Measurements from ENCODE around the gene ST3GAL4.
"Not testable (repeated sequence)": the region's sequence is repeated elsewhere in the genome, so short reads cannot be mapped to it uniquely, and the experiment has no call there.

The ST3GAL4 gene

GRCh38 chr11:126345283-126345682, 10.2 kb upstream of the ST3GAL4 start:
- no peak for TF ChIP-seq CTCF (IDR thresholded peaks at IDR 0.05; ENCODE audit: insufficient read depth, low read length, poor library complexity, severe bottlenecking)
- H3K36me3 ChIP-seq (ENCODE audit: control insufficient read depth, insufficient read depth, low read length): peaks cover 32% of the 10 kb centered on the region
- no peaks in the 10 kb centered on the region for H3K27me3 ChIP-seq (replicated peaks; ENCODE audit: control insufficient read depth, insufficient read depth, low read length)
- no peak for DNase-seq (ENCODE audit: extremely low read depth, insufficient read length)
- no peak overlapping the region for H3K4me3 ChIP-seq (replicated peaks; ENCODE audit: low read depth, low read length)

- no peak overlapping the region for H3K4me3 ChIP-seq (replicated peaks; ENCODE audit: low read depth, low read length)
Measured at GRCh38 chr11:126345759-126346585, 9.5 kb upstream of the ST3GAL4 start.

GRCh38 chr11:126346586-126346940, 8.9 kb upstream of the ST3GAL4 start:
- H3K4me3 ChIP-seq (replicated peaks; ENCODE audit: low read depth, low read length): no peak overlapping the region
- DNase-seq (ENCODE audit: extremely low read depth, insufficient read length): no peak
- TF ChIP-seq CTCF (IDR thresholded peaks at IDR 0.05; ENCODE audit: insufficient read depth, low read length, poor library complexity, severe bottlenecking): no peak
- peaks cover 31% of the 10 kb centered on the region for H3K36me3 ChIP-seq (ENCODE audit: control insufficient read depth, insufficient read depth, low read length)
- H3K27me3 ChIP-seq (replicated peaks; ENCODE audit: control insufficient read depth, insufficient read depth, low read length): no peaks in the 10 kb centered on the region

More at GRCh38 chr11:126345759-126346585, 9.5 kb upstream of the ST3GAL4 start:
- Histone ChIP-seq H3K36me3 (ENCODE audit: control insufficient read depth, insufficient read depth, low read length) (peaks cover 31% of the 10 kb centered on the region), H3K27me3 (replicated peaks; ENCODE audit: control insufficient read depth, insufficient read depth, low read length) (no peaks in the 10 kb centered on the region)
- no peak for DNase-seq (ENCODE audit: extremely low read depth, insufficient read length)
- no peak for TF ChIP-seq CTCF (IDR thresholded peaks at IDR 0.05; ENCODE audit: insufficient read depth, low read length, poor library complexity, severe bottlenecking)

GRCh38 chr11:126346946-126347345, 8.5 kb upstream of the ST3GAL4 start:
- DNase-seq (ENCODE audit: extremely low read depth, insufficient read length); H3K27me3 ChIP-seq (replicated peaks; ENCODE audit: control insufficient read depth, insufficient read depth, low read length); H3K4me3 ChIP-seq (replicated peaks; ENCODE audit: low read depth, low read length): not testable (repeated sequence)
- peaks cover 30% of the 10 kb centered on the region for H3K36me3 ChIP-seq (ENCODE audit: control insufficient read depth, insufficient read depth, low read length)

GRCh38 chr11:126347751-126348668, 7.5 kb upstream of the ST3GAL4 start:
- Histone ChIP-seq H3K4me3 (replicated peaks; ENCODE audit: low read depth, low read length) (no peak overlapping the region), H3K36me3 (ENCODE audit: control insufficient read depth, insufficient read depth, low read length) (peaks cover 26% of the 10 kb centered on the region), H3K27me3 (replicated peaks; ENCODE audit: control insufficient read depth, insufficient read depth, low read length) (no peaks in the 10 kb centered on the region)
- DNase-seq (ENCODE audit: extremely low read depth, insufficient read length): no peak
- no peak for TF ChIP-seq CTCF (IDR thresholded peaks at IDR 0.05; ENCODE audit: insufficient read depth, low read length, poor library complexity, severe bottlenecking)

Data from GM06990 (cell line).